Activated effector memory CD4-positive, alpha-beta T cell treated with anti-CD3 and anti-CD28 coated beads, Interleukin-2, amount 50 U/mL, for 16 hours (primary cell): ENCODE data around the gene CYB5RL.
"Not testable (repeated sequence)": the region's sequence is repeated elsewhere in the genome, so short reads cannot be mapped to it uniquely, and the experiment has no call there.

Experiments used
- DNase-seq: peaks from one replicate; pipeline ENCODE4 v3.0.0-alpha.2; 2020

CYB5RL gene

GRCh38 chr1:54199765-54200518 is at the start of gene CYB5RL, which contains the start of gene MRPL37:
Gene CYB5RL (minus strand): TSS chr1:54200030. CDS start chr1:54195616, 4,414 bp downstream.
Gene MRPL37 (plus strand): TSS chr1:54200167. CDS start chr1:54200244, 77 bp downstream.
- peak; percentile 96 for DNase-seq

- DNase-seq, result no peak
Measured at GRCh38 chr1:54248966-54249365, 49.1 kb upstream of the CYB5RL start.

GRCh38 chr1:54247863-54248515 is 48.2 kb upstream of the CYB5RL start:
- DNase-seq, result no peak

- DNase-seq, result no peak
Measured at GRCh38 chr1:54246116-54246721, 46.4 kb upstream of the CYB5RL start.

- DNase-seq, result no peak
Measured at GRCh38 chr1:54245501-54245900, 45.7 kb upstream of the CYB5RL start.

GRCh38 chr1:54244655-54245054 is 44.8 kb upstream of the CYB5RL start:
- DNase-seq, result no peak

GRCh38 chr1:54243022-54243421 is 43.2 kb upstream of the CYB5RL start:
- no peak for DNase-seq

- DNase-seq, result no peak
Measured at GRCh38 chr1:54241364-54241763, 41.5 kb upstream of the CYB5RL start.

- DNase-seq, result no peak
Measured at GRCh38 chr1:54240741-54241335, 41.0 kb upstream of the CYB5RL start.

- no peak for DNase-seq
Measured at GRCh38 chr1:54239631-54240031, 39.8 kb upstream of the CYB5RL start.

GRCh38 chr1:54239035-54239383 is 39.2 kb upstream of the CYB5RL start:
- no peak for DNase-seq

GRCh38 chr1:54238353-54239034 is 38.7 kb upstream of the CYB5RL start:
- no peak for DNase-seq

- no peak for DNase-seq
Measured at GRCh38 chr1:54237586-54237985, 37.8 kb upstream of the CYB5RL start.

GRCh38 chr1:54234284-54234683 is 34.5 kb upstream of the CYB5RL start:
- DNase-seq, result no peak

- not testable (repeated sequence) for DNase-seq
Measured at GRCh38 chr1:54233196-54233595, 33.4 kb upstream of the CYB5RL start.

- DNase-seq, result peak; percentile 76
Measured at GRCh38 chr1:54230507-54231339, 30.9 kb upstream of the CYB5RL start.

- DNase-seq, result peak; percentile 77
Measured at GRCh38 chr1:54229281-54229891, 29.6 kb upstream of the CYB5RL start.

GRCh38 chr1:54228638-54229079 is 28.8 kb upstream of the CYB5RL start:
- DNase-seq, result no peak

- DNase-seq, result no peak
Measured at GRCh38 chr1:54227891-54228310, 28.1 kb upstream of the CYB5RL start.

GRCh38 chr1:54227091-54227602 is 27.3 kb upstream of the CYB5RL start:
- no peak for DNase-seq

GRCh38 chr1:54225986-54226559 is 26.2 kb upstream of the CYB5RL start:
- DNase-seq, result no peak
